Spleen (tissue), 11 donors: ENCODE results near the gene VRTN. TPM values are rescaled to one million over a fixed set of nuclear protein-coding genes. Genes with fewer than 3 reads are reported as not detected.
A peak's percentile ranks its signal among the peaks of the same experiment; 100 is the strongest.
"Not testable (repeated sequence)": the region's sequence is repeated elsewhere in the genome, so short reads cannot be mapped to it uniquely, and the experiment has no call there.

Source experiments
- DNase-seq: peaks from one replicate; pipeline ENCODE4 v3.0.0-alpha.2; 2020
- H3K27ac ChIP-seq, 8 donors: fragments of 200-600 bp; sonication (generic) in 7 of 8; 1 replicate in 4 of 8; 2 replicates in 4 of 8; pipeline versions ENCODE4 v1.5.0 to v1.8.0; 2016 to 2021; ENCODE audit warnings: inconsistent platforms in 4 of 8, mild to moderate bottlenecking in 4 of 8, moderate library complexity in 1 of 8
- H3K27me3 ChIP-seq, 7 donors: fragments of 200-600 bp; sonication (generic) in 6 of 7; replicated peaks in 1 of 7; 1 replicate in 4 of 7; 2 replicates in 3 of 7; pipeline versions ENCODE4 v1.5.0 to v1.8.0; 2016 to 2021; ENCODE audit warnings: inconsistent platforms in 3 of 7, mild to moderate bottlenecking in 1 of 7
- H3K36me3 ChIP-seq, 6 donors: fragments of 200-600 bp; sonication (generic) in 5 of 6; 1 replicate in 4 of 6; 2 replicates in 2 of 6; pipeline versions ENCODE4 v1.5.0 to v1.8.0; 2016 to 2021; ENCODE audit warnings: inconsistent platforms in 2 of 6
- H3K4me1 ChIP-seq, 6 donors: fragments of 200-600 bp; sonication (generic) in 5 of 6; 1 replicate in 3 of 6; 2 replicates in 3 of 6; pipeline versions ENCODE4 v1.5.0 to v1.8.0; 2016 to 2021; ENCODE audit warnings: inconsistent platforms in 3 of 6
- H3K4me3 ChIP-seq, 8 donors: fragments of 200-600 bp; sonication (generic) in 7 of 8; 1 replicate in 4 of 8; 2 replicates in 4 of 8; pipeline versions ENCODE4 v1.5.0 to v1.8.0; 2016 to 2021; ENCODE audit warnings: inconsistent platforms in 4 of 8, mild to moderate bottlenecking in 4 of 8, moderate library complexity in 2 of 8
- H3K9me3 ChIP-seq, 8 donors: fragments of 200-600 bp; sonication (generic) in 7 of 8; 1 replicate in 4 of 8; 2 replicates in 4 of 8; pipeline versions ENCODE4 v1.5.0 to v1.8.0; 2016 to 2021; ENCODE audit warnings: inconsistent platforms in 4 of 8
- CTCF ChIP-seq, 11 experiments: fragments of 200-600 bp in 7 of 11; fragments of 450-650 bp in 4 of 11; sonication (generic) in 4 of 11; IDR thresholded peaks in 8 of 11; conservative IDR thresholded peaks in 3 of 11; 1 replicate in 7 of 11; 2 replicates in 4 of 11; pipeline versions ENCODE4 v1.4.0 to v1.8.0; 2016 to 2021; ENCODE audit warnings: antibody characterized with exemption in 11 of 11, inconsistent platforms in 4 of 11, mild to moderate bottlenecking in 1 of 11
- POLR2A ChIP-seq, 3 donors: fragments of 450-650 bp; IDR thresholded peaks; one replicate each; pipeline ENCODE4 v1.5.1; 2017; ENCODE audit warnings: antibody characterized with exemption in 3 of 3, mild to moderate bottlenecking in 1 of 3
- POLR2AphosphoS5 ChIP-seq, 3 donors: sonication (generic); formaldehyde crosslinking; IDR thresholded peaks; one replicate each; pipeline ENCODE4 v1.5.1; 2017; ENCODE audit warnings: antibody characterized with exemption in 3 of 3
- WGBS, 5 donors: extraction: QIAGEN DNeasy Blood & Tissue Kit in 3 of 5; methylation state at CpG; one replicate each; pipeline versions ENCODE4 v1.1.5 to v1.1.7; 2013 to 2018; 5-methylcytosine and 5-hydroxymethylcytosine counted together
- intact Hi-C: fragments of 100-400 bp; cut with DNase I; formaldehyde crosslinking; loops from one replicate; pipeline ENCODE4 v1.15.0; 2023; ENCODE audit warnings: low total_unique reads
- polyA plus RNA-seq, 3 donors: library from polyadenylated mRNA; stranded (reverse); fragments of 200-250 nt; gene quantifications; one replicate each; pipeline ENCODE4 v1.2.1, GENCODE V29; 2013
- total RNA-seq, 7 donors: library from RNA; depleted of rRNA in 3 of 7; stranded (reverse); fragments of >200 nt in 3 of 7; fragmentation: NEBNext Ultra II Directional in 4 of 7; extraction: Animal tissue kit (Norgen Biotek cat#: 25700) in 4 of 7; gene quantifications; one replicate each; pipeline versions ENCODE4 v1.1.0 to v1.2.1, GENCODE V29; 2016 to 2021
- donor health status: healthy with polysubstance abuse.
- donor health status: DM: no; HTN: no; CAD: no; lungs with moderate emphysema.
- donor health status: DM: no; HTN: no; CAD: no.
- donor health status: Bipolar disorder and iron deficiency.
- donor health status: healthy.
- donor health status: DM: no; HTN: no; CAD: no.
- donor health status: DM: yes; HTN: yes; CAD: no.

The VRTN gene
- total and polyA plus RNA-seq, 10 donors = 0.07 to 0.21 (median 0.10) TPM; not detected in 7

- Histone ChIP-seq H3K27me3 (peaks cover 0 to 14% (median 0%) of the 10 kb centered on the region in 7 donors), H3K4me1 (no peaks in the 10 kb centered on the region), H3K27ac (no peak overlapping the region), H3K36me3 (no peaks in the 10 kb centered on the region), H3K4me3 (no peak overlapping the region), H3K9me3 (no peaks in the 10 kb centered on the region)
- WGBS, 5 donors = 61 to 69% (median 63%) methylated on average over 3 of the region's 3 CpGs
- no peak for DNase-seq
- intact Hi-C loops = no loop called here
- TF ChIP-seq POLR2A (IDR thresholded peaks at IDR 0.05) (no peak), CTCF (IDR thresholded peaks at IDR 0.05 in 8 of 11, conservative IDR thresholded peaks at IDR 0.05 in 3 of 11) (peak in 7 of 11 experiments; percentile 11 to 48 (median 43)), POLR2AphosphoS5 (IDR thresholded peaks at IDR 0.05) (no peak)
Measured at GRCh38 chr14:74324931-74325361, 23.3 kb upstream of the VRTN start.

GRCh38 chr14:74325446-74325845, 22.8 kb upstream of the VRTN start:
- Histone ChIP-seq H3K9me3 (no peaks in the 10 kb centered on the region), H3K4me3 (no peak overlapping the region), H3K27ac (no peak overlapping the region), H3K27me3 (peaks cover 0 to 14% (median 0%) of the 10 kb centered on the region in 7 donors), H3K4me1 (no peaks in the 10 kb centered on the region), H3K36me3 (no peaks in the 10 kb centered on the region)
- intact Hi-C loops = no loop called here
- DNase-seq = no peak
- WGBS, 5 donors = 67 to 93% (median 77%) methylated on average over 3 of the region's 3 CpGs
- TF ChIP-seq POLR2AphosphoS5 (IDR thresholded peaks at IDR 0.05) = no peak
- TF ChIP-seq CTCF (IDR thresholded peaks at IDR 0.05 in 8 of 11, conservative IDR thresholded peaks at IDR 0.05 in 3 of 11) = no peak
- TF ChIP-seq POLR2A (IDR thresholded peaks at IDR 0.05) = no peak

- DNase-seq = no peak
- Histone ChIP-seq H3K9me3 (no peaks in the 10 kb centered on the region), H3K36me3 (no peaks in the 10 kb centered on the region), H3K4me3 (no peak overlapping the region), H3K4me1 (no peaks in the 10 kb centered on the region), H3K27me3 (peaks cover 0 to 14% (median 0%) of the 10 kb centered on the region in 7 donors), H3K27ac (no peak overlapping the region)
- WGBS, 5 donors = 28 to 60% (median 46%) methylated on average over 10 of the region's 10 CpGs
- intact Hi-C loops = no loop called here
- no peak for TF ChIP-seq CTCF (IDR thresholded peaks at IDR 0.05 in 8 of 11, conservative IDR thresholded peaks at IDR 0.05 in 3 of 11)
- TF ChIP-seq POLR2A (IDR thresholded peaks at IDR 0.05) = no peak
- no peak for TF ChIP-seq POLR2AphosphoS5 (IDR thresholded peaks at IDR 0.05)
Measured at GRCh38 chr14:74326369-74327152, 21.7 kb upstream of the VRTN start.

- peaks cover 0 to 14% (median 0%) of the 10 kb centered on the region in 7 donors for H3K27me3 ChIP-seq
- intact Hi-C loops = not testable (repeated sequence)
- WGBS, 5 donors = 84 to 87% (median 86%) methylated on average over 7 to 9 of the region's 9 CpGs
Measured at GRCh38 chr14:74329950-74330552, 18.2 kb upstream of the VRTN start.

More at GRCh38 chr14:74329950-74330552, 18.2 kb upstream of the VRTN start:
- not testable (repeated sequence) for H3K27ac ChIP-seq, H3K36me3 ChIP-seq, DNase-seq, H3K9me3 ChIP-seq, H3K4me3 ChIP-seq, H3K4me1 ChIP-seq
